H1 (cell line): ENCODE data around the gene GABBR1. TPM values are rescaled to one million over a fixed set of nuclear protein-coding genes. Genes with fewer than 3 reads are reported as not detected.

Experiments used
- CTCF ChIA-PET: fragments of 300-600 bp; sonication (Branson Sonifier 250); formaldehyde crosslinking; loops from one replicate; lab custom pipeline; 2021; ENCODE audit not compliant: partially characterized antibody; lab: Charles Lee
- POLR2A ChIA-PET: fragments of 300-600 bp; sonication (Branson Sonifier 250); formaldehyde crosslinking; loops from one replicate; lab custom pipeline; 2021; ENCODE audit warnings: inconsistent platforms; ENCODE audit not compliant: partially characterized antibody; lab: Charles Lee
- DNase-seq, 2 experiments: peaks; one replicate each; pipeline versions ENCODE4 v3.0.0 to v3.0.0-alpha.2; 2010 to 2022; ENCODE audit warnings: low spot score in 2 of 2, low read depth in 1 of 2, mixed read lengths in 1 of 2
- FAIRE-seq: peaks from 2 replicates; lab custom pipeline; 2011; peaks lifted over from hg19 to GRCh38; lab: Jason Lieb, UNC
- H2AFZ ChIP-seq: 2 replicates; pipeline ENCODE4 v1.8.1; 2012; ENCODE audit warnings: low read length, inconsistent platforms
- H2AK5ac ChIP-seq: 2 replicates; pipeline ENCODE4 v1.6.1; 2013; ENCODE audit warnings: low read depth, low read length
- H2BK120ac ChIP-seq: replicated peaks from 2 replicates; pipeline ENCODE3; 2013; ENCODE audit warnings: low read depth, low read length, inconsistent platforms
- H2BK12ac ChIP-seq: 2 replicates; pipeline ENCODE4 v1.6.1; 2013; ENCODE audit warnings: low read depth, low read length
- H2BK15ac ChIP-seq: 2 replicates; pipeline ENCODE4 v1.6.1; 2013; ENCODE audit warnings: low read length
- H2BK20ac ChIP-seq: 2 replicates; pipeline ENCODE4 v1.6.1; 2013; ENCODE audit warnings: low read length
- H2BK5ac ChIP-seq: 2 replicates; pipeline ENCODE4 v1.6.1; 2013; ENCODE audit warnings: low read depth, low read length
- H3K14ac ChIP-seq: 2 replicates; pipeline ENCODE4 v1.6.1; 2013; ENCODE audit warnings: inconsistent platforms; ENCODE audit not compliant: insufficient read length
- H3K18ac ChIP-seq: 2 replicates; pipeline ENCODE4 v1.6.1; 2013; ENCODE audit warnings: low read length; ENCODE audit errors: extremely low read depth
- H3K23ac ChIP-seq: 2 replicates; pipeline ENCODE4 v1.6.1; 2013; ENCODE audit warnings: inconsistent platforms; ENCODE audit not compliant: insufficient read length
- H3K23me2 ChIP-seq: 2 replicates; pipeline ENCODE4 v1.6.1; 2013; ENCODE audit warnings: low read depth, low read length
- H3K27ac ChIP-seq: 2 replicates; pipeline ENCODE4 v1.6.1; 2011; ENCODE audit warnings: low read depth, low read length, inconsistent platforms
- H3K27me3 ChIP-seq, 4 experiments: replicated peaks in 1 of 4; 1 replicate in 1 of 4; 2 replicates in 3 of 4; pipeline versions ENCODE4 v1.6.1 to v1.8.1; 2011 to 2013; ENCODE audit warnings: low read length in 3 of 4, mild to moderate bottlenecking in 3 of 4, inconsistent platforms in 2 of 4, mixed read lengths in 2 of 4, moderate library complexity in 1 of 4; ENCODE audit not compliant: control insufficient read depth in 3 of 4, insufficient read depth in 3 of 4; ENCODE audit errors: extremely low read depth in 1 of 4
- H3K36me3 ChIP-seq, 4 experiments: 2 replicates each; pipeline versions ENCODE4 v1.6.1 to v1.8.1; 2011 to 2013; ENCODE audit warnings: mild to moderate bottlenecking in 4 of 4, low read length in 3 of 4, moderate library complexity in 2 of 4, control low read depth in 1 of 4, inconsistent platforms in 1 of 4; ENCODE audit not compliant: insufficient read depth in 4 of 4, control insufficient read depth in 2 of 4
- H3K4ac ChIP-seq: replicated peaks from 2 replicates; pipeline ENCODE3; 2013; ENCODE audit warnings: low read length, low read depth, mixed read lengths, inconsistent platforms; ENCODE audit not compliant: insufficient read length
- H3K4me1 ChIP-seq, 4 experiments: replicated peaks in 1 of 4; 1 replicate in 1 of 4; 2 replicates in 3 of 4; pipeline versions ENCODE4 v1.6.1 to v1.8.1; 2011 to 2013; ENCODE audit warnings: low read length in 3 of 4, inconsistent platforms in 2 of 4, mixed read lengths in 1 of 4; ENCODE audit not compliant: insufficient read depth in 4 of 4, control insufficient read depth in 3 of 4
- H3K4me2 ChIP-seq, 2 experiments: 2 replicates each; pipeline versions ENCODE4 v1.6.1 to v1.8.1; 2011 to 2013; ENCODE audit warnings: low read depth in 2 of 2, low read length in 2 of 2, control low read depth in 1 of 2, inconsistent platforms in 1 of 2, mild to moderate bottlenecking in 1 of 2; ENCODE audit not compliant: insufficient read depth in 1 of 2
- H3K4me3 ChIP-seq, 4 experiments: fragments of 200-600, 300-600 bp in 1 of 4; sonication (generic), shearing (Covaris generic), sonication (Bioruptor Twin) in 1 of 4; 2 replicates each; pipeline versions ENCODE4 v1.5.1 to v1.8.1; 2011 to 2016; ENCODE audit warnings: low read length in 4 of 4, low read depth in 3 of 4, control low read depth in 2 of 4, inconsistent platforms in 2 of 4, mild to moderate bottlenecking in 2 of 4, mixed read lengths in 1 of 4, moderate library complexity in 1 of 4; ENCODE audit not compliant: insufficient read depth in 2 of 4; ENCODE audit errors: extremely low read depth in 1 of 4
- H3K56ac ChIP-seq: replicated peaks from 2 replicates; pipeline ENCODE3; 2013; ENCODE audit warnings: low read depth, mild to moderate bottlenecking, mixed read lengths, low read length, inconsistent platforms; ENCODE audit not compliant: insufficient read length
- H3K79me1 ChIP-seq: 2 replicates; pipeline ENCODE4 v1.6.1; 2013; ENCODE audit warnings: low read depth, low read length, control low read depth
- H3K79me2 ChIP-seq, 2 experiments: 2 replicates each; pipeline versions ENCODE4 v1.6.1 to v1.8.1; 2012 to 2013; ENCODE audit warnings: low read length in 2 of 2, mild to moderate bottlenecking in 2 of 2, inconsistent platforms in 1 of 2; ENCODE audit not compliant: insufficient read depth in 2 of 2, control insufficient read depth in 1 of 2
- H3K9ac ChIP-seq, 4 experiments: replicated peaks in 1 of 4; 1 replicate in 1 of 4; 2 replicates in 3 of 4; pipeline versions ENCODE4 v1.6.1 to v1.8.1; 2011 to 2013; ENCODE audit warnings: low read depth in 3 of 4, low read length in 3 of 4, control low read depth in 2 of 4, mild to moderate bottlenecking in 2 of 4, moderate library complexity in 2 of 4, inconsistent platforms in 1 of 4; ENCODE audit errors: extremely low read depth in 1 of 4
- H3K9me3 ChIP-seq, 2 experiments: 2 replicates each; pipeline versions ENCODE4 v1.6.1 to v1.8.1; 2012 to 2013; ENCODE audit warnings: mild to moderate bottlenecking in 2 of 2, moderate library complexity in 2 of 2, control low read depth in 1 of 2, inconsistent platforms in 1 of 2, low read depth in 1 of 2, low read length in 1 of 2, mixed read lengths in 1 of 2; ENCODE audit not compliant: insufficient read depth in 2 of 2
- H4K20me1 ChIP-seq, 2 experiments: replicated peaks in 1 of 2; 2 replicates each; pipeline versions ENCODE3 to v1.8.1; 2011 to 2013; ENCODE audit warnings: inconsistent platforms in 2 of 2, low read length in 2 of 2, mild to moderate bottlenecking in 1 of 2; ENCODE audit not compliant: insufficient read depth in 2 of 2, control insufficient read depth in 1 of 2
- H4K5ac ChIP-seq: 2 replicates; pipeline ENCODE4 v1.6.1; 2013; ENCODE audit warnings: low read length, low read depth, mixed read lengths, inconsistent platforms; ENCODE audit not compliant: insufficient read length
- H4K8ac ChIP-seq: 2 replicates; pipeline ENCODE4 v1.8.0; 2013; ENCODE audit warnings: mild to moderate bottlenecking, moderate library complexity, low read length, inconsistent platforms; ENCODE audit not compliant: insufficient read depth; ENCODE audit errors: extremely low read depth
- H4K91ac ChIP-seq: replicated peaks from 2 replicates; pipeline ENCODE3; 2013; ENCODE audit warnings: low read length, mixed read lengths, inconsistent platforms; ENCODE audit not compliant: insufficient read length
- HDAC2 ChIP-seq, 2 experiments: fragments of 300-600 bp in 1 of 2; sonication (generic) in 1 of 2; IDR thresholded peaks; 2 replicates each; pipeline ENCODE4 v1.6.1; 2011 to 2012; ENCODE audit warnings: low read depth in 2 of 2, low read length in 2 of 2, mild to moderate bottlenecking in 2 of 2, moderate library complexity in 2 of 2, borderline replicate concordance in 1 of 2, inconsistent platforms in 1 of 2
- JUND ChIP-seq: IDR thresholded peaks from 2 replicates; pipeline ENCODE4 v1.6.1; 2011; ENCODE audit warnings: mild to moderate bottlenecking, improper control_type of control experiment, low read length
- POLR2A ChIP-seq, 2 experiments: IDR thresholded peaks; 1 replicate in 1 of 2; 2 replicates in 1 of 2; pipeline ENCODE4 v1.6.1; 2011; ENCODE audit warnings: low read depth in 2 of 2, low read length in 2 of 2, mild to moderate bottlenecking in 2 of 2; ENCODE audit errors: control extremely low read depth in 1 of 2
- RXRA ChIP-seq: IDR thresholded peaks from 2 replicates; pipeline ENCODE4 v1.6.1; 2011; ENCODE audit warnings: low read depth, mild to moderate bottlenecking, low read length, moderate library complexity; ENCODE audit not compliant: insufficient read depth
- WGBS, 2 experiments: shearing (Covaris generic) in 1 of 2; methylation state at CpG; one replicate each; pipeline versions ENCODE4 v1.1.6 to v1.1.7; 2013 to 2015; ENCODE audit warnings: low lambda C conversion rate in 2 of 2, mixed read lengths in 2 of 2, inconsistent platforms in 1 of 2, low coverage in 1 of 2, missing lambda C conversion rate in 1 of 2; ENCODE audit not compliant: insufficient replicate concordance in 2 of 2, insufficient coverage in 1 of 2, insufficient read length in 1 of 2; ENCODE audit errors: extremely low coverage in 1 of 2, missing lambda C conversion rate in 1 of 2; 5-methylcytosine and 5-hydroxymethylcytosine counted together
- polyA plus RNA-seq, 7 experiments: library from polyadenylated mRNA; depleted of rRNA in 3 of 7; stranded (reverse) in 5 of 7; unstranded in 2 of 7; fragments of >200 nt in 5 of 7; fragments of 200-250 nt in 2 of 7; gene quantifications; 1 replicate in 5 of 7; 2 replicates in 1 of 7; 4 replicates in 1 of 7; pipeline versions ENCODE4 v1.2.1 to v1.2.3, GENCODE V29; 2011 to 2013; ENCODE audit warnings: missing spikeins in 2 of 7, mixed read lengths in 2 of 7
- total RNA-seq: library from RNA; stranded (reverse); fragmentation: NEBNext Ultra II Directional; extraction: Animal tissue kit (Norgen Biotek cat#: 25700); gene quantifications from 2 replicates; pipeline ENCODE4 v1.2.1, GENCODE V29; 2021

Gene GABBR1
- total and polyA plus RNA-seq, 2 of the 8 experiments (the other 6 are each of a cell fraction or from before 2014, with no cell fraction given): 75.9 to 78.3 TPM

DNA sequence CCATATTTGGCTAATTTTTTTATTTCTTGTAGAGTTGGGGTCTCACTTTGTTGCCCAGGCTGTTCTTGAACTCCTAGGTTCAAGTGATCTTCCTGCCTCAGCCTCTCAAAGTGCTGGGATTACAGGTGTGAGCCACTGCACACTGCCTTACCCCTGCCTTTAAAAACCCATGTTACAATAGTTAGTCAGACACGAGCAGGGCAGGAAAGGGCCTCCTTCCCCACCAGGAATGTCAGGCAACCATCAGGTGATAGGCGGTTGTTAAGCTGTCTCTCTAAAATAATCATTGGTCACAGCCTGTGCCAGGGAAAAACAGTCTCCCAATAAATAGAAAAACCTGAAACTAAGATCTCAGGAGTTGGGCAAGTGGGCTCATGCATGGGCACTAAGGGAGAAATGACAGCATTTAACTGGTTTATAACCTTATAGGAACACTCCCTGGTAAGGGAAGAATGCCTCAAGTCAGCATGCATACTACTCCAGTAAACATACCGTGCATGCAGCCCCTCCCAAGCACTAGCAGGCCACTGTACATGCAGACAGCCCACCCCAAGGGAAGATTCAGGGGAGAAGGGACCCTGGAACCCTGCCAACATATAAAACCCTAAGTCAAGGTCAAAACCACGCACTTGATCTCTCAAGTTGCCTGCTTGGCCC lies 39.7 kb downstream of the GABBR1 start:
- no peak overlapping the region for H3K4me2 ChIP-seq
- CTCF ChIA-PET: interaction anchor here (0.9 to 7.2 kb wide), 4 partner anchors 13 to 218 kb away, joined by 3 to 53 read pairs (median 4); partner anchors contain the start of gene OR12D3

More for the DNA sequence above, 39.7 kb downstream of the GABBR1 start:
- H4K91ac ChIP-seq: no peak overlapping the region
- TF ChIP-seq JUND (no peak), RXRA (no peak), HDAC2 (IDR thresholded peaks at IDR 0.05; ENCODE audit: borderline replicate concordance in 1 of 2, low read depth in 2 of 2, low read length in 2 of 2) (no peak), POLR2A (IDR thresholded peaks at IDR 0.05; ENCODE audit: control extremely low read depth in 1 of 2, low read depth in 2 of 2, low read length in 2 of 2) (peak in 1 of 2 experiments; percentile 43; a peak in 1 of 3 replicates)
- TF ChIP-seq, all 59 proteins: peak for 1
- no peak overlapping the region for H3K14ac ChIP-seq
- H2BK15ac ChIP-seq: no peak overlapping the region
- H3K4me3 ChIP-seq: no peak overlapping the region
- WGBS, 2 experiments: 86% methylated on average over 4 of the region's 4 CpGs; no CpG with 5 or more reads in 1 of the 2 experiments
- H3K4me1 ChIP-seq: no peaks in the 10 kb centered on the region; a peak in 2 of 7 replicates
- no peak overlapping the region for H4K8ac ChIP-seq
- no peak overlapping the region for H3K27ac ChIP-seq
- 0 out of 2 replicates have a peak overlapping the region, but pooled peaks have one; percentile 4 for H3K18ac ChIP-seq
- H3K79me1 ChIP-seq: no peaks in the 10 kb centered on the region
- H3K9ac ChIP-seq: no peak overlapping the region
- no peaks in the 10 kb centered on the region for H3K23me2 ChIP-seq
- no peaks in the 10 kb centered on the region for H3K79me2 ChIP-seq
- no peak overlapping the region for H3K56ac ChIP-seq
- no peak overlapping the region; the same call in 1 of the 2 replicates for H2BK12ac ChIP-seq
- H2AK5ac ChIP-seq: no peak overlapping the region
- H3K4ac ChIP-seq: no peak overlapping the region
- FAIRE-seq (no peak), DNase-seq (no peak)
- no peaks in the 10 kb centered on the region for H3K9me3 ChIP-seq
- H2AFZ ChIP-seq: no peak overlapping the region
- H2BK5ac ChIP-seq: no peak overlapping the region
- H2BK20ac ChIP-seq: no peak overlapping the region
- H4K5ac ChIP-seq: no peak overlapping the region
- no peaks in the 10 kb centered on the region for H3K36me3 ChIP-seq
- H3K27me3 ChIP-seq: no peaks in the 10 kb centered on the region
- no peak overlapping the region for H2BK120ac ChIP-seq
- H4K20me1 ChIP-seq: no peaks in the 10 kb centered on the region
- POLR2A ChIA-PET: interaction anchor here (0.8 to 1.0 kb wide), 3 partner anchors 9 to 38 kb away, joined by 3 to 6 read pairs (median 3); no protein-coding TSS in a partner anchor
- H3K23ac ChIP-seq: no peak overlapping the region
